Epithelial cell of proximal tubule (primary cell): ENCODE data around the gene FOXB1. TPM values are rescaled to one million over a fixed set of nuclear protein-coding genes. Genes with fewer than 3 reads are reported as not detected.

Experiments used
- DNase-seq: peaks from one replicate; pipeline ENCODE4 v3.0.0-alpha.2; 2011; ENCODE audit warnings: low read depth
- H3K4me3 ChIP-seq: 2 replicates; pipeline ENCODE4 v1.5.1; 2011; ENCODE audit warnings: low read depth, mild to moderate bottlenecking, low read length
- total RNA-seq: library from RNA; depleted of rRNA; stranded (reverse); fragments of >200 nt; gene quantifications from 2 replicates; pipeline ENCODE4 v1.2.3, GENCODE V29; 2015
- TF ChIP-seq, protein P1 (sequence below): conservative IDR thresholded peaks from 2 replicates; pipeline ENCODE4 v1.5.1; 2012; ENCODE audit warnings: low read depth, mild to moderate bottlenecking, low read length

Gene FOXB1
- total RNA-seq, 1 donor from 2014 or later: not detected

- no peak overlapping the region for H3K4me3 ChIP-seq
- TF ChIP-seq, protein P1, sequence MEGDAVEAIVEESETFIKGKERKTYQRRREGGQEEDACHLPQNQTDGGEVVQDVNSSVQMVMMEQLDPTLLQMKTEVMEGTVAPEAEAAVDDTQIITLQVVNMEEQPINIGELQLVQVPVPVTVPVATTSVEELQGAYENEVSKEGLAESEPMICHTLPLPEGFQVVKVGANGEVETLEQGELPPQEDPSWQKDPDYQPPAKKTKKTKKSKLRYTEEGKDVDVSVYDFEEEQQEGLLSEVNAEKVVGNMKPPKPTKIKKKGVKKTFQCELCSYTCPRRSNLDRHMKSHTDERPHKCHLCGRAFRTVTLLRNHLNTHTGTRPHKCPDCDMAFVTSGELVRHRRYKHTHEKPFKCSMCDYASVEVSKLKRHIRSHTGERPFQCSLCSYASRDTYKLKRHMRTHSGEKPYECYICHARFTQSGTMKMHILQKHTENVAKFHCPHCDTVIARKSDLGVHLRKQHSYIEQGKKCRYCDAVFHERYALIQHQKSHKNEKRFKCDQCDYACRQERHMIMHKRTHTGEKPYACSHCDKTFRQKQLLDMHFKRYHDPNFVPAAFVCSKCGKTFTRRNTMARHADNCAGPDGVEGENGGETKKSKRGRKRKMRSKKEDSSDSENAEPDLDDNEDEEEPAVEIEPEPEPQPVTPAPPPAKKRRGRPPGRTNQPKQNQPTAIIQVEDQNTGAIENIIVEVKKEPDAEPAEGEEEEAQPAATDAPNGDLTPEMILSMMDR: no peak
- DNase-seq: no peak
These were observed 5.0 kb upstream of the FOXB1 start for GRCh38 chr15:59998950-59999611.

DNA sequence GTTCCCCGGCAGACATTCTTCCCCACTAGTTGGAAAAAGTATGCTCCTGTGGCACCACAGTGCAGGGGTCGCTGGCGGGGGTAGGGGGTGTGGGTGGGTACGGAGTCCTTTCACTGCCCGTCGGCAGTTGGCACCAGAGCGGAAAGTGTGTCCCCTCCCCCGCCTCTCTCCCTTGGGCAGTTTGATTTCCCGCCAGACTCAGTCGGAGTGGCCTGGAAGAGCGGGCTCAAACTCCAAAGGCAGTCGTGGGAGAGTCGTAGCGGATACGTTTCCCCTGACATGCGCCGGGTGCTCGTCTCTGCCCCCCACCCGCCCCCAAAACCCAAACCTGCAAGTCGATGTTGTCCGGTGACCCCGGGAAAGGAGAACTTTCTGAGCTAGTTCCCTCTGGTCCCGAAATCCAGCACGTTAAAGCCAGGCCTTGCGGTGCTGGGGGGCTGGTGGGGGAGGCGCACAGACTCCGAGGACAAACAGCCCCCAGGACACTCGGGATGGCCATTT is 4.4 kb upstream of the FOXB1 start:
- H3K4me3 ChIP-seq: no peak overlapping the region
- TF ChIP-seq, protein P1: no peak
- no peak for DNase-seq

GRCh38 chr15:60000113-60000823 is 3.8 kb upstream of the FOXB1 start:
- TF ChIP-seq, protein P1: no peak
- H3K4me3 ChIP-seq: no peak overlapping the region
- DNase-seq: no peak

GRCh38 chr15:60000824-60001609 is 3.1 kb upstream of the FOXB1 start:
- DNase-seq: no peak
- no peak overlapping the region for H3K4me3 ChIP-seq
- TF ChIP-seq, protein P1: no peak

GRCh38 chr15:60001610-60002527 is 2.2 kb upstream of the FOXB1 start:
- TF ChIP-seq, protein P1: no peak
- H3K4me3 ChIP-seq: no peak overlapping the region
- no peak for DNase-seq
